Karpas-422 (cell line): ENCODE results near the gene PTGES3. TPM values are rescaled to one million over a fixed set of nuclear protein-coding genes. Genes with fewer than 3 reads are reported as not detected.

Source experiments
- DNase-seq: peaks from one replicate; pipeline ENCODE4 v3.0.0-alpha.2; 2015
- H2AFZ ChIP-seq: fragments of 200-600 bp; sonication (generic); 2 replicates; pipeline ENCODE4 v1.6.1; 2014; ENCODE audit warnings: antibody characterized with exemption, low read length, mixed read lengths
- H3K27ac ChIP-seq: fragments of 200-600 bp; sonication (generic); 2 replicates; pipeline ENCODE4 v1.5.1; 2014; ENCODE audit warnings: mild to moderate bottlenecking, low read length, moderate library complexity
- H3K27me3 ChIP-seq: fragments of 200-600 bp; sonication (generic); 2 replicates; pipeline ENCODE4 v1.6.1; 2014; ENCODE audit warnings: low read length, mixed read lengths
- H3K36me3 ChIP-seq: fragments of 200-600 bp; sonication (generic); 2 replicates; pipeline ENCODE4 v1.6.1; 2014; ENCODE audit warnings: low read length, mixed read lengths; ENCODE audit not compliant: insufficient read depth
- H3K4me1 ChIP-seq: fragments of 200-600 bp; sonication (generic); 2 replicates; pipeline ENCODE4 v1.6.1; 2014; ENCODE audit warnings: mild to moderate bottlenecking, low read length, mixed read lengths
- H3K4me2 ChIP-seq: fragments of 200-600 bp; sonication (generic); 2 replicates; pipeline ENCODE4 v1.6.1; 2014; ENCODE audit warnings: low read length, low read depth, mild to moderate bottlenecking; ENCODE audit not compliant: poor library complexity, severe bottlenecking
- H3K4me3 ChIP-seq: fragments of 200-600 bp; sonication (generic); 2 replicates; pipeline ENCODE4 v1.5.1; 2014; ENCODE audit warnings: mild to moderate bottlenecking, antibody characterized with exemption, low read length, mixed read lengths
- H3K79me2 ChIP-seq: fragments of 200-600 bp; sonication (generic); 2 replicates; pipeline ENCODE4 v1.6.1; 2014; ENCODE audit warnings: mild to moderate bottlenecking, low read length, mixed read lengths
- H3K9ac ChIP-seq: fragments of 200-600 bp; sonication (generic); 2 replicates; pipeline ENCODE4 v1.6.0; 2014; ENCODE audit warnings: low read length
- H3K9me2 ChIP-seq: fragments of 200-600 bp; sonication (generic), shearing (Covaris generic); replicated peaks from 2 replicates; pipeline ENCODE4 v1.6.0; 2014; ENCODE audit warnings: mild to moderate bottlenecking, low read length, moderate library complexity; ENCODE audit not compliant: insufficient read depth
- H3K9me3 ChIP-seq: fragments of 300-700, 200-600 bp; sonication (generic); 2 replicates; pipeline ENCODE4 v1.6.1; 2014; ENCODE audit warnings: low read length, mixed read lengths
- H4K20me1 ChIP-seq: fragments of 200-600 bp; sonication (generic); 2 replicates; pipeline ENCODE4 v1.6.1; 2014; ENCODE audit warnings: mild to moderate bottlenecking, antibody characterized with exemption, low read length, low read depth; ENCODE audit not compliant: insufficient read depth
- total RNA-seq: library from RNA; depleted of rRNA; stranded (reverse); fragments of >200 nt; shearing (Covaris generic); gene quantifications from 2 replicates; pipeline ENCODE4 v1.2.3, GENCODE V29; 2014; ENCODE audit warnings: low replicate concordance

PTGES3 gene
- total RNA-seq, 1 experiment from 2014 or later = 126 TPM

GRCh38 chr12:56695327-56696101 is 7.4 kb upstream of the PTGES3 start:
- Histone ChIP-seq H3K27me3 (no peaks in the 10 kb centered on the region), H2AFZ (no peak overlapping the region), H3K9ac (no peak overlapping the region), H3K9me3 (no peaks in the 10 kb centered on the region), H4K20me1 (no peaks in the 10 kb centered on the region), H3K4me1 (peaks cover 1% of the 10 kb centered on the region; the same call in 1 of the 2 replicates), H3K4me2 (no peak overlapping the region), H3K9me2 (no peaks in the 10 kb centered on the region), H3K36me3 (no peaks in the 10 kb centered on the region), H3K27ac (no peak overlapping the region), H3K4me3 (no peak overlapping the region), H3K79me2 (no peaks in the 10 kb centered on the region)
- DNase-seq = no peak

GRCh38 chr12:56694161-56694560 is 6.1 kb upstream of the PTGES3 start:
- H3K9me2 ChIP-seq = no peaks in the 10 kb centered on the region
- H2AFZ ChIP-seq = no peak overlapping the region
- no peak overlapping the region for H3K27ac ChIP-seq
- no peak overlapping the region for H3K9ac ChIP-seq
- H3K27me3 ChIP-seq = no peaks in the 10 kb centered on the region
- no peak overlapping the region for H3K4me3 ChIP-seq
- no peak for DNase-seq
- peaks cover 3% of the 10 kb centered on the region for H3K4me1 ChIP-seq
- H3K4me2 ChIP-seq = no peak overlapping the region
- H3K36me3 ChIP-seq = no peaks in the 10 kb centered on the region
- no peaks in the 10 kb centered on the region for H3K9me3 ChIP-seq
- H4K20me1 ChIP-seq = no peaks in the 10 kb centered on the region
- peaks cover 2% of the 10 kb centered on the region; the same call in 1 of the 2 replicates for H3K79me2 ChIP-seq

GRCh38 chr12:56688846-56689109 is 694 bp upstream of the PTGES3 start:
- peaks cover 35% of the 10 kb centered on the region for H3K4me1 ChIP-seq
- peak overlapping the region; percentile 4; the same call in 1 of the 2 replicates for H2AFZ ChIP-seq
- no peaks in the 10 kb centered on the region for H3K27me3 ChIP-seq
- H3K9ac ChIP-seq = peak overlapping the region; percentile 78
- no peaks in the 10 kb centered on the region for H3K9me3 ChIP-seq
- H3K4me3 ChIP-seq = peak overlapping the region; percentile 69
- H3K9me2 ChIP-seq = no peaks in the 10 kb centered on the region
- H3K79me2 ChIP-seq = peaks cover 47% of the 10 kb centered on the region
- H3K36me3 ChIP-seq = peaks cover 22% of the 10 kb centered on the region; the same call in 1 of the 2 replicates
- no peak for DNase-seq
- peak overlapping the region; percentile 82 for H3K4me2 ChIP-seq
- peak overlapping the region; percentile 91 for H3K27ac ChIP-seq
- peaks cover 13% of the 10 kb centered on the region for H4K20me1 ChIP-seq

DNA sequence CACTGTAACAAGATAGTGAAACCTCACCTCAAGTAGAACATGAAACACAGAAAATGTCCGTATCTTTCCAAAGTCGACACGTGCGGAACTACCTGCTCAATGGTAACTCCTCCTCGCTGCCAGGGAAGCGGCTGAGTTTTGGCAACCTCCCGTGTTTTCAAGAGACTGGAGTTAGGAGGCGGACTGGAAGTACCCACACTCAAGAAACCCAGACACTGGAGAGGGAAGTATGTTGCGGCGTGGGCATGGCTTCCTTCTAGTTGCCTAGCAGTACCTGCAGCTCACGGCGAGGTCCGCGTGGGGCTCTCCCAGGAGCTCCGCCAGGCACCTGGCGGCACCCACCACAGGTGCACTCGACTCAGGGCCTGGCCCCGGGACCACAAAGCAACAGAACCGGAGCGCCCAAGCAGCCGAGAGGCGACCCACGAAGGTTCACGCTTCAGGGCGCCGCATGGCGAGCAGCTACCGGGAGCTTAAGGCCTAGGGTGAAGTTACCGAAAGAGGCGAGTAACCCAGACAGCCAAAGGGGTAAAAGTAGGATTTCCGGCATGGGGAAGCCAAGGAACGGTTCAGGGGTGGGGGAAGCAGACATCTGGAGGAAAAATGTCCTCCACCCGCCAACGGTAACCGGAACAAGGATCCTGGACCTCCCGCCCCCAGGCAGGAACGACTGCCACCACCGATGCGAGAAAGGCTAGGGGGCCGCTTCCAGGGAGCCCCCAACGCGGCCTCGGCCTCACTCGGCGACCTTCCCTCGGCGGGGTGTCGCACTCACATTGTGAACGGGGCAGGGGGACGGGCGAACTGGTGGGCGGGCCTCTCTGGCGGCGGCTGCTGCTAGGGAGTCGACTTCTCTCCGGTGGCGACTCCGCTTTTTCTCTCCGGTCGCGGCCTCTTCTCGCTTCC is 608 bp downstream of the PTGES3 start:
- peaks cover 22% of the 10 kb centered on the region; the same call in 1 of the 2 replicates for H3K36me3 ChIP-seq
- peak overlapping the region; percentile 99 for H3K9ac ChIP-seq
- peaks cover 60% of the 10 kb centered on the region for H3K79me2 ChIP-seq
- H4K20me1 ChIP-seq = peaks cover 18% of the 10 kb centered on the region
- H3K4me2 ChIP-seq = peak overlapping the region; percentile 81
- peak; percentile 72 for DNase-seq
- no peaks in the 10 kb centered on the region for H3K9me3 ChIP-seq
- H3K27ac ChIP-seq = peak overlapping the region; percentile 86
- peaks cover 35% of the 10 kb centered on the region for H3K4me1 ChIP-seq
- no peaks in the 10 kb centered on the region for H3K27me3 ChIP-seq
- peak overlapping the region; percentile 96 for H3K4me3 ChIP-seq
- no peaks in the 10 kb centered on the region for H3K9me2 ChIP-seq
- H2AFZ ChIP-seq = no peak overlapping the region

DNA sequence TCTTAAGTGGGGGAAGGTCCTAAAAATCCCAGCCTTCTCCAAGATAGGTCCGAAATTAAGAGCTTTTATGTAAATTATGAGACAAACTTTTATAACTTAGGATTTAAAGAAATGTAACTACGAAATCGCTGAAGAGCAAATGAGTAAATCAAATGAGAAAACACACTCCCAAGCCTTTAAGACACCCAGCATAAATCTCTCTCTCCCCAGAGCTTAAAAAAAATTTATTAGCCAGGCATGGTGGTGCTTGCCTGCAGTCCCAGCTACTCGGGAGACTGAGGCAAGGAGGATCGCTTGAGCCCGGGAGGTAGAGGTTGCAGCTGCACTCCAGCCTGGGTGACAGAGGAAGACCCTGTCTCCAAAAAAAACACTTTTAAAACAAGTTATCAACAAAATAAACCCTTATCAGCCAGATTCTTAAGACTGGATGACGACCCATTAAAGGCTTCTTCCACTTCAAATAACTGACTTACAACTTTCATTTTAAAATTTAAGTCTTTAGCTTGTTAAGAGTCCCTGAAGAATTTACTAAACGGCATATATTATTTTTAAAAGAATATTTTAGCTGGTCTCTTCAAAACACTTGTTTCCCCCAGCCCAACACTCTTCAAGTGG is 3.2 kb downstream of the PTGES3 start:
- no peak overlapping the region for H3K9ac ChIP-seq
- peak overlapping the region; percentile 31 for H3K4me2 ChIP-seq
- H3K27ac ChIP-seq = no peak overlapping the region
- no peaks in the 10 kb centered on the region for H3K9me3 ChIP-seq
- no peak overlapping the region for H3K4me3 ChIP-seq
- H3K36me3 ChIP-seq = peaks cover 38% of the 10 kb centered on the region; the same call in 1 of the 2 replicates
- no peak overlapping the region for H2AFZ ChIP-seq
- DNase-seq = no peak
- H3K27me3 ChIP-seq = no peaks in the 10 kb centered on the region
- H3K9me2 ChIP-seq = no peaks in the 10 kb centered on the region
- H4K20me1 ChIP-seq = peaks cover 42% of the 10 kb centered on the region
- H3K79me2 ChIP-seq = peaks cover 86% of the 10 kb centered on the region
- H3K4me1 ChIP-seq = peaks cover 35% of the 10 kb centered on the region

DNA sequence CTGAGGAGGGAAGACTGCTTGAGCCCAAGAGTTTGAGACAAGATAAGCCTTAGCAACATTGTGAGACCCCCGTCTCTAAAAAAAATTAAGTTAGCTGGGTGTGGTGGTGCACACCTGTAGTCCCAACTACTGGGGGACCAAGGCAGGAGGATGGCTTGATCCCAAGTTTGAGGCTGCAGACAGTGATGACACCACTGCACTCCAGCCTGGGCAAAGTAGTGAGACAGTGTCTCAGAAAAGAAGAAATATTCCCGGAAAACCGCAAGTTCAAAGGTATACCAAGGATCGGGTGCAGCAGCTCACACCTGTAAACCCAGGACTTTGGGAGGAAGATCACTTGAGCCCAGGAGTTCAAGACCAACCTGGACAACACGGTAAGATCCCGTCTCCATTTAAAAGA is 5.8 kb downstream of the PTGES3 start:
- DNase-seq = no peak
- Histone ChIP-seq H3K79me2 (peaks cover 100% of the 10 kb centered on the region), H3K27me3 (no peaks in the 10 kb centered on the region), H3K36me3 (peaks cover 41% of the 10 kb centered on the region; the same call in 1 of the 2 replicates), H3K9me2 (no peaks in the 10 kb centered on the region), H3K4me1 (peaks cover 24% of the 10 kb centered on the region), H3K9me3 (no peaks in the 10 kb centered on the region), H4K20me1 (peaks cover 60% of the 10 kb centered on the region), H3K27ac (no peak overlapping the region), H3K4me3 (no peak overlapping the region), H3K4me2 (no peak overlapping the region), H2AFZ (no peak overlapping the region), H3K9ac (no peak overlapping the region)

- no peak overlapping the region for H3K27ac ChIP-seq
- no peak overlapping the region for H2AFZ ChIP-seq
- H3K4me3 ChIP-seq = no peak overlapping the region
- H4K20me1 ChIP-seq = peaks cover 69% of the 10 kb centered on the region
- H3K36me3 ChIP-seq = peaks cover 32% of the 10 kb centered on the region; the same call in 1 of the 2 replicates
- H3K79me2 ChIP-seq = peaks cover 100% of the 10 kb centered on the region
- no peaks in the 10 kb centered on the region for H3K27me3 ChIP-seq
- DNase-seq = no peak
- peaks cover 11% of the 10 kb centered on the region for H3K4me1 ChIP-seq
- no peaks in the 10 kb centered on the region for H3K9me2 ChIP-seq
- H3K4me2 ChIP-seq = no peak overlapping the region
- H3K9ac ChIP-seq = no peak overlapping the region
- no peaks in the 10 kb centered on the region for H3K9me3 ChIP-seq
These were observed 8.1 kb downstream of the PTGES3 start for GRCh38 chr12:56679883-56680575.
